HepG2 (cell line): ENCODE data around the gene VWCE. TPM values are rescaled to one million over a fixed set of nuclear protein-coding genes. Genes with fewer than 3 reads are reported as not detected.

Experiments
- ARHGAP35 ChIP-seq: sonication (generic); formaldehyde crosslinking; IDR thresholded peaks from 2 replicates; pipeline ENCODE4 v1.9.0; 2022; ENCODE audit warnings: mild to moderate bottlenecking, inconsistent platforms, moderate library complexity, missing genetic modification reagents, borderline replicate concordance
- DR1 ChIP-seq: sonication (generic); formaldehyde crosslinking; IDR thresholded peaks from 2 replicates; pipeline ENCODE4 v1.8.0; 2021; ENCODE audit warnings: mild to moderate bottlenecking, missing genetic modification reagents, inconsistent platforms
- EED ChIP-seq: sonication (generic); formaldehyde crosslinking; IDR thresholded peaks from 2 replicates; pipeline ENCODE4 v1.5.0; 2020; ENCODE audit warnings: mild to moderate bottlenecking, missing genetic modification reagents
- GLI4 ChIP-seq: sonication (generic); formaldehyde crosslinking; IDR thresholded peaks from 2 replicates; pipeline ENCODE4 v1.5.1; 2020; ENCODE audit warnings: missing genetic modification reagents, mild to moderate bottlenecking, moderate library complexity, borderline replicate concordance
- GPN1 ChIP-seq: sonication (generic); formaldehyde crosslinking; IDR thresholded peaks from 2 replicates; pipeline ENCODE4 v1.5.1; 2020; ENCODE audit warnings: missing genetic modification reagents, borderline replicate concordance
- HDAC6 ChIP-seq: fragments of 200-600 bp; sonication (generic); IDR thresholded peaks from 2 replicates; pipeline ENCODE4 v1.7.0; 2017; ENCODE audit warnings: mild to moderate bottlenecking, antibody characterized with exemption, low read length, low read depth
- JDP2 ChIP-seq: sonication (generic); formaldehyde crosslinking; IDR thresholded peaks from 2 replicates; pipeline ENCODE4 v1.8.1; 2022; ENCODE audit warnings: missing genetic modification reagents, borderline replicate concordance
- MEIS1 ChIP-seq: sonication (generic); formaldehyde crosslinking; IDR thresholded peaks from 2 replicates; pipeline ENCODE4 v1.9.0; 2021; ENCODE audit warnings: mild to moderate bottlenecking, missing genetic modification reagents, moderate library complexity, borderline replicate concordance
- NFKBIZ ChIP-seq: IDR thresholded peaks from 2 replicates; pipeline ENCODE4 v1.6.1; 2018; ENCODE audit warnings: missing genetic modification reagents, missing compliant biosample characterization
- POLR2G ChIP-seq: fragments of 200-400 bp; formaldehyde crosslinking; IDR thresholded peaks from 2 replicates; pipeline ENCODE4 v1.6.1; 2018; ENCODE audit warnings: mild to moderate bottlenecking, low read depth, low read length, moderate library complexity
- REPIN1 ChIP-seq: sonication (generic); formaldehyde crosslinking; IDR thresholded peaks from 2 replicates; pipeline ENCODE4 v1.8.0; 2022; ENCODE audit warnings: missing genetic modification reagents, low read depth, mild to moderate bottlenecking, borderline replicate concordance
- RFX3 ChIP-seq: IDR thresholded peaks from 2 replicates; pipeline ENCODE4 v1.6.1; 2016; ENCODE audit warnings: missing biosample characterization, missing genetic modification reagents
- SATB2 ChIP-seq: sonication (generic); formaldehyde crosslinking; IDR thresholded peaks from 2 replicates; pipeline ENCODE4 v1.5.0; 2020; ENCODE audit warnings: missing genetic modification reagents
- SETDB1 ChIP-seq: sonication (generic); formaldehyde crosslinking; IDR thresholded peaks from 2 replicates; pipeline ENCODE4 v1.5.1; 2020; ENCODE audit warnings: missing genetic modification reagents, mild to moderate bottlenecking, borderline replicate concordance
- TARDBP ChIP-seq: sonication (generic); formaldehyde crosslinking; IDR thresholded peaks from 2 replicates; pipeline ENCODE4 v1.8.0; 2022; ENCODE audit warnings: mild to moderate bottlenecking, missing genetic modification reagents
- TEAD3 ChIP-seq: optimal IDR thresholded peaks from 2 replicates; pipeline ENCODE3; 2016; ENCODE audit warnings: borderline replicate concordance
- XBP1 ChIP-seq: sonication (generic); formaldehyde crosslinking; IDR thresholded peaks from 2 replicates; pipeline ENCODE4 v1.5.0; 2020; ENCODE audit warnings: missing genetic modification reagents
- YEATS2 ChIP-seq: sonication (generic); formaldehyde crosslinking; IDR thresholded peaks from 2 replicates; pipeline ENCODE4 v1.4.0; 2020; ENCODE audit warnings: missing genetic modification reagents, borderline replicate concordance
- ZBED4 ChIP-seq: sonication (generic); formaldehyde crosslinking; IDR thresholded peaks from 2 replicates; pipeline ENCODE4 v1.4.0; 2020; ENCODE audit warnings: missing genetic modification reagents, borderline replicate concordance
- ZNF354B ChIP-seq: sonication (generic); formaldehyde crosslinking; IDR thresholded peaks from 2 replicates; pipeline ENCODE4 v1.8.0; 2022; ENCODE audit warnings: mild to moderate bottlenecking, missing genetic modification reagents
- ZNF496 ChIP-seq: sonication (generic); formaldehyde crosslinking; IDR thresholded peaks from 2 replicates; pipeline ENCODE4 v1.8.1; 2023; ENCODE audit warnings: mild to moderate bottlenecking, moderate library complexity, missing genetic modification reagents; ENCODE audit not compliant: insufficient replicate concordance
- ZNF557 ChIP-seq: sonication (generic); formaldehyde crosslinking; IDR thresholded peaks from 2 replicates; pipeline ENCODE4 v1.4.0; 2020; ENCODE audit warnings: missing genetic modification reagents
- ZNF598 ChIP-seq: sonication (generic); formaldehyde crosslinking; IDR thresholded peaks from 2 replicates; pipeline ENCODE4 v1.5.1; 2020; ENCODE audit warnings: mild to moderate bottlenecking, missing genetic modification reagents, borderline replicate concordance
- ZNF710 ChIP-seq: sonication (generic); formaldehyde crosslinking; IDR thresholded peaks from 2 replicates; pipeline ENCODE4 v1.5.0; 2020; ENCODE audit warnings: mild to moderate bottlenecking, missing genetic modification reagents, borderline replicate concordance
- ZNF766 ChIP-seq: sonication (generic); formaldehyde crosslinking; IDR thresholded peaks from 2 replicates; pipeline ENCODE4 v1.5.0; 2020; ENCODE audit warnings: missing genetic modification reagents, borderline replicate concordance
- ZSCAN12 ChIP-seq: sonication (generic); formaldehyde crosslinking; IDR thresholded peaks from 2 replicates; pipeline ENCODE4 v1.9.0; 2021; ENCODE audit warnings: mild to moderate bottlenecking, missing genetic modification reagents
- polyA plus RNA-seq, 8 experiments: library from polyadenylated mRNA; depleted of rRNA in 3 of 8; stranded (reverse) in 7 of 8; unstranded in 1 of 8; fragments of >200 nt; fragmentation: Illumina TruSeq in 4 of 8; extraction: Trizol in 4 of 8; gene quantifications; 2 replicates each; pipeline versions ENCODE4 v1.2.1 to v1.2.3, GENCODE V29; 2011 to 2016; ENCODE audit warnings: low read depth in 4 of 8, missing spikeins in 1 of 8, mixed read lengths in 1 of 8; ENCODE audit not compliant: insufficient read depth in 1 of 8
- total RNA-seq, 5 experiments: library from RNA; depleted of rRNA; stranded (reverse); fragments of >200 nt; fragmentation: Illumina TruSeq; extraction: Trizol; gene quantifications; 2 replicates each; pipeline ENCODE4 v1.2.3, GENCODE V29; 2016; ENCODE audit warnings: low read depth in 1 of 5

VWCE gene
- total and polyA plus RNA-seq, 2 of the 13 experiments (the other 11 are each of a cell fraction or from before 2014, with no cell fraction given), result 27.6 to 58.3 TPM

- TF ChIP-seq ZBED4 (0 out of 2 replicates have a peak, but pooled peaks have one; percentile 58), ZNF557 (no peak), YEATS2 (CRISPR knock-in tag) (peak; percentile 79; the same call in 1 of the 2 replicates), EED (0 out of 2 replicates have a peak, but pooled peaks have one; percentile 37), HDAC6 (no peak), RFX3 (no peak), XBP1 (CRISPR knock-in tag) (no peak), ZNF710 (0 out of 2 replicates have a peak, but pooled peaks have one; percentile 35), SETDB1 (CRISPR knock-in tag) (no peak), NFKBIZ (CRISPR knock-in tag) (no peak), GPN1 (CRISPR knock-in tag) (no peak), ZNF598 (CRISPR knock-in tag) (no peak), ZNF354B (CRISPR knock-in tag) (no peak), ZSCAN12 (CRISPR knock-in tag) (no peak), ZNF496 (CRISPR knock-in tag) (no peak), SATB2 (no peak), JDP2 (CRISPR knock-in tag) (no peak), TEAD3 (CRISPR knock-in tag) (peak; percentile 41), ZNF766 (CRISPR knock-in tag) (no peak; the same call in 1 of the 2 replicates), ARHGAP35 (CRISPR knock-in tag) (no peak), POLR2G (no peak), DR1 (CRISPR knock-in tag) (no peak), GLI4 (no peak), REPIN1 (no peak), MEIS1 (CRISPR knock-in tag) (no peak), TARDBP (CRISPR knock-in tag) (no peak)
Observed at GRCh38 chr11:61336171-61336935, 41.2 kb upstream of the VWCE start (continued).
